HG03432 (cell line): ENCODE data around the gene PRKN.

Experiments
- ATAC-seq: cut with Tn5 transposase; IDR thresholded peaks from one replicate; pipeline ENCODE4 v1.9.1; 2021; ENCODE audit warnings: mild to moderate bottlenecking, moderate library complexity; ENCODE audit not compliant: unreplicated experiment

Gene PRKN

GRCh38 chr6:161596807-161597520, 1130.6 kb downstream of the PRKN start:
- ATAC-seq = no peak

GRCh38 chr6:161594412-161594811, 1133.2 kb downstream of the PRKN start:
- no peak for ATAC-seq

- no peak for ATAC-seq
These were observed 1136.5 kb downstream of the PRKN start for GRCh38 chr6:161590961-161591627.

- no peak for ATAC-seq
These were observed 1140.7 kb downstream of the PRKN start for GRCh38 chr6:161586887-161587286.

GRCh38 chr6:161584621-161585340, 1142.8 kb downstream of the PRKN start:
- no peak for ATAC-seq

- ATAC-seq = no peak
These were observed 1143.5 kb downstream of the PRKN start for GRCh38 chr6:161584051-161584450.

- no peak for ATAC-seq
These were observed 1144.0 kb downstream of the PRKN start for GRCh38 chr6:161583584-161583983.

GRCh38 chr6:161578478-161578877, 1149.1 kb downstream of the PRKN start:
- no peak for ATAC-seq

- no peak for ATAC-seq
These were observed 1151.9 kb downstream of the PRKN start for GRCh38 chr6:161575523-161576254.

- no peak for ATAC-seq
These were observed 1158.6 kb downstream of the PRKN start for GRCh38 chr6:161568885-161569456.

- no peak for ATAC-seq
These were observed 1162.6 kb downstream of the PRKN start for GRCh38 chr6:161564952-161565351.

- no peak for ATAC-seq
These were observed 1165.7 kb downstream of the PRKN start for GRCh38 chr6:161561908-161562307.

- no peak for ATAC-seq
These were observed 1170.0 kb downstream of the PRKN start for GRCh38 chr6:161557333-161558107.

GRCh38 chr6:161554883-161555282, 1172.7 kb downstream of the PRKN start:
- ATAC-seq = no peak

GRCh38 chr6:161549977-161550655, 1177.5 kb downstream of the PRKN start:
- ATAC-seq = no peak

- ATAC-seq = no peak
These were observed 1178.8 kb downstream of the PRKN start for GRCh38 chr6:161548713-161549296.

GRCh38 chr6:161547617-161548016, 1179.9 kb downstream of the PRKN start:
- no peak for ATAC-seq

- ATAC-seq = no peak
These were observed 1180.9 kb downstream of the PRKN start for GRCh38 chr6:161546632-161547031.

GRCh38 chr6:161545741-161546140, 1181.8 kb downstream of the PRKN start:
- ATAC-seq = no peak
